Activated T-cell treated with anti-CD3 and anti-CD28 coated beads for 4 hours (primary cell): Measurements from ENCODE around the gene CTSD.
"Not testable (repeated sequence)": the region's sequence is repeated elsewhere in the genome, so short reads cannot be mapped to it uniquely, and the experiment has no call there.

ENCODE experiments used
- DNase-seq: peaks from one replicate; pipeline ENCODE4 v3.0.0-alpha.2; 2020

The CTSD gene

DNA sequence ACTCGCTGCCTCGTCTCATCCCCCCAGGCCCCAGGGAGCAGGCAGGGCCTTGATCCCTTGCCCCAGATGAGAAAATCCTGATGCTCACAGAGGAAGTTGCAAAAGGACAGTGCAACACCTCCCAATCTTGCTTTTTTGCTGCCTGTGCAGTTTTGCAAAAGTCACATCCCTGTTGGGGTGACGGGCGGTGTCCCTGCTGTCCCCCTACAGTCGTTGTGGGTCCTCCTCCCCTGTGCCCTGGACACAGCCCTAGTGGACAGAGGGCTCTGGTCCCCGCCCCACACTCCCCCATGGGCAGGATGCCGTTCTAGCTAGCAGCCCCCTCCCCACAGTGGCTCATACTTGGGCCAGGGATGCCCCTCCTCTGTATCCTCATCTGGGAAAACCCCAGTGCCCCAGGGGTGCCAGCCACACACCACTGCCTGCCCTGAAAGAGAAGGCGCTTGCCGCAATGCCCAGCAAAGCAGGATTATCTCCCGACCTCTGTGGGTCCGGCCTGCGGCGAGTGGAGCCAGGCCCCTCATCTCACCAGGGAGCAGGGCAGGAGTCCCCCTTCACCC, 18.4 kb upstream of the CTSD start:
- DNase-seq, result no peak

DNA sequence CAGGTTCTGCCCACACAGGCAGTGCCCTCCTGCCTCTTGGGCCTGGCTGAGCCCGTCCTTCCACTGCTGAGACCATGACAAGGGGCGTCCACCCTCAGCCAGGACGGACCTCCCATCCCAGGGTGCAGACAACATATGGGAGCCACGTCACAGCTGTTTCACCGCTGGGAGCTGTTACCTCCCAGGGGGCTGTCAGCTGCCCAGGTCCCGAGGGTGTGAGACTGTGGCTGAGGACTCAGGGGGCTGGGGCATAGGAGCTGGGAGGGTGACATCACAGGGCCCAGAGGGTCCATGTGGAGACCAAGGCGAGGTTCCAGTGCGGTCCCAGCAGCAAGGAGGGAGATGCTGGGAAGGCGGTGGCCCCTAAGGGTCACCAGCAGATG, 17.9 kb upstream of the CTSD start:
- DNase-seq, result no peak

DNA sequence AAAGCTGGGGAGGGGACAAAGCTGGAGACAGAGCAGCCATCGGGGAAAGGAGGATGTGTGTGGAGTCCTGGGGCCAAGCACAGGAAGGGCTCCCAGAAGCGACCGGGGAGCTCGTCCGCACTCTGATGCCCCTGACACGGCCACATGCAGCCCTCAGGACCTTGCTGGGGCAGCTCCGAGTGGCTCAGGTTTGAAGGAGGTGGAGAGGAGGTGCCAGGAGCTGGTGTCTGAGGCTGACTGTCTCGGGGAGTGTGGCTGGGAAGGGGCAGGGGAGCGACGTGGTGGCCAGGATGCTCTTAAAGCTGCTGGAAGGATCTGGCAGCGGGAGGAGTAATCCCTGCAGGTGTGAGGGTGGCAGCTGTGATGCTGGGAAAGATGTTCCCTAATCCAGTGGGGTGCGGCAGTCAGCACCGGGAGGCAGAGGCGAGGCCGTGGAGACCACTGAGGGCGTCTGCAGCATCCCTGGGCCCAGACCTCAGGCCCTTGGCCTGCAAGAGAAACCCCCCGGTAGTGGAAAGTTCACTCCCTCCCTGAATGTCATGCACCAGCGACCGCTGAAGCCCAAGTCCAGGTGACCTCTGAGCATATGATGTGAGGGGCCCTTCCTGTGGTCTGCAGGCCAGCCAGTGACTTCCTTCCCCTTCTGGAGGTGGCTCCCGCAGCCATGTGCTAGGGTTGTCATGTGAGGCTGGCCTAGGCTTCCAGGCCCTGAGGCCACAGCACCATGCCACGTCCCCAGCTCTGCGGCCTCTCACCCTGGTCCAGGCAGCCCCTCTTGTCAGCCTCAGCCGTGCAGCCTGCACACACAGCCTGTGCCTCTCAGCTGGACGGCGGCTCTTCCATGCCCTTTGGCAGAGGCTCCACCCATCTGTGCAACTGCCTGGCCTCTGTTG, 17.2 kb upstream of the CTSD start:
- no peak for DNase-seq

DNA sequence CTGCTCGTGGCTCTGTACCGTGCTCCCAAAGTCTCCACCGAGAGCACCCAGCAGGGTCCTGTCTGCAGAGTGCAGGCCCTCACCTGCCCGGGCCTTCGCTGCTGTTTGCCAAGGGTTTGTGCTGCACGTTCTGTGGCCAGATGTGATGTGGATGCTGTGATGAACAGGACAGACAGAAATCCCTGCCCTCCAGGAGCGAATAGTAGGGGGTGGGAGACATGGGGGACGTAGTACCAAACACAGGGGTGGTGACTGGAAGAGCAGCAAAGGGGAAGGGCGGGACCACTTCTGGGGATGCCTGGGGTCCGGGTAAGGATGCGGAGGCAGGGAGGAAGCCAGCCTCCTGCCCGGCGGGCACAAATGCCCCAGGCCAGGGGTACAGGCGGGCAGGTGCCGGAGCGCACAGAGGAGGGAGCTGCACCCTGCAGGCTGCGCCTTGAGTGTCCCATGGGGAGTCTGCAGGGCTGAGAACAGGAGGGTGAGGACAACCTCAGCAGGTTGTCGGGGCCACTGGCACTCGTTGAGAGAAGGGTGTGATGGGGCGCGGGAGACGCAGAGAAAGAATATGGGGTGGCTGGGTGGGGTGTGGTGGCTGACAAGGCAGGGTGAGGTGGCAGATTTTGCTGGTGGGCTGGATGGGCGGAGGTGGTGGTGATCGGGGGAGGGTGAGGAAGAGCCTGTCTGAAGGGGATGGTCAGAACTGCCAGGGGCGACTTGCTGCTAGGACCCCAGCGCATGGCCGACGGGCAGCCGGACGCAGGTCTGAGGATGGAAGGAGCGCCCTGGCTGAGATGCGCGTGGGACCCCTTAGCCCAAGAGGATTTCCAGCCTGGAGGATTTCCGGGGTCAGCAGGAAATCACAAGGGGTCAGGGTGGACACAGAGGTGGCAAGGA, 16.3 kb upstream of the CTSD start:
- no peak for DNase-seq

DNA sequence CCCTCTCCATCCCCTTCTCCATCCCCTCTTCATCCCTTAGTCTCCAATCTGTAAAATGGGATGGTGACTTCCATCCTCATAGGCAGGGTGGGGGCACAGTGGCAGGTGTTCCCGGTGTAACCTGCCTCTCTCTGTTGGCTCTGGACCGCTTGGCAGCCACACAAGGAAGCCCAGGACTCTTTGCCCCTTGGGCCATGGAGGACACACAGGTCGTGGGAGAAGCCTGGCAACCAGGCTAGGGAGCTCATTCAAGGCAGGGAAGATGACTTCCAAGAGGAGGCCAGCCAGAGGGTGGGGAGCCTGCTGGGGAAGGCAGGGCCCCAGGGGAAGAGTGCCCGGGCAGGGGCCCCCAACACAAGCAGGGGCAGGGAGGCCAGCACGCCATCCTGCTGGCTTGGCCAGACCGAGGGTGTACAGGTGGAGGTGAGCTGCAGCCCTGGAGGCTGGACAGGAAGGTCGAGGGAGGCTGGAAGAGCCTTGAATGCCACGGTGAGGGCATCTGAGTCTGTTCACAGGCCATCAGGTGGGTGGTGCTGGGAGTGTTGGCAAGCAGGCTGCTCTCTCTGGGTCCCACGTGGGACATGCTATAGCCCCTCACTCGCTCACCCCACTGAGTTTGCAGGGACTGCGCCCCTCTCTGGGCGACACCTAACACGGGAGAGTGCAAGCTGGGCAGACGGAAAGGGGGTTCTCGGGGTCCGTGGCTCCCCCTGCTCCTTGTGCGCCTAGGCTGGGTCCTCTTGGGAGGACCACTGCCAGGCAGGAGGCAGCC, 15.5 kb upstream of the CTSD start:
- no peak for DNase-seq

DNA sequence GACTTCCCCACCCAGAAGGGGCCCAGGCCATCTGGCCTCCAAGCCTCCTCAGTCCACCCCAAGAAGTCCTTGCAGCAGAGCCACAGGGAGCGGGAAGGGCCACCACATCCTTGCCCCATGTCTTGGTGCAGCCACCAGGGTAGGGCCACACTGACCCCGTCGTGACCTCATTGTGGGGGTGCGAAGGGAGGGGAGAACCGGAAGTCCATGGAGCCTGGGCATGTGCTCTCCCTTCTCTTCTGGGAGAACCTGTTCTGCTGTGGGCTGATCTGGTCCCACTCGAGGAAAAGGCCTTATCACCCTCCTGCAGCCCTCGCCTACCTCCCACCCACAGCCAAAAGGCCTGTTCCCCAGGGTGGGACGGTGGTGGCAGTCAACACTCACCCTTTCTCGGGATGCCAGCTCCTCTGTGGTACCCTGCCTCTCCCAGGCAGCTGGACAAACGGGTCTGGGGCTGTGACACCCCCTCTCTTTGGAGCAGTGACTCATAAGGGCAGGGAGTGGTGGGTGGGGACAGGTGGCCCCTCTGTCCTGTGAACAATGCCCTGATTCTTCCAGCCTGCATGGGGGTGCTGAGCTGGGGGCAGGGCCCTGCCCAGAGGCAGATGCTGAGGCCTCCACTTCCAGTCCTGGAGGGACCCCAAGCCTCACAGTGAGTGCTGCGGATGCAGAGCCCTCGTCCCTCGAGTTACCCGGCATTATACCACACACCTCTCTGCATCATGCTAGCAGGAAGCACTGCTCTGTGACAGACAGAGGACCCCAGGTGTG, 14.6 kb upstream of the CTSD start:
- DNase-seq, result no peak

DNA sequence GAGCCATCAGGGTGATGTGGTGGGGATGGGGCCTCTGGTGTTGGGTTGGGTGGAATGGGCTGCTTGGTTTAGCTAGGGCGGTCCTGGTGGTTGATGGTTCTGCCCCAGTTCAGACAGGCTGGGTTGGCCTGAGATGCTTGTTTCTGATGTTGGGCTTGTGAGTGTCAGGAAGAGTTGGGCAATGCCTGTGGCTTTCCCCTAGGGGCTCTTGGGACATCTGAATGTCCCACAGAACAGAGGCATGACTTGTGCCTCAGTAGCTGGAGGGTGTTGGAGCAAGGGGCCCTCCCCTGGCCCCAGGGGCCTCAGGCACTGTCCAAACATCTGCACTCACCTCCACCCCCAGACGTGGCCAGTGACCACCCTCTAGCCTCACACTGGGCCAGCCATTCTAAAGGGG, 14.0 kb upstream of the CTSD start:
- DNase-seq, result no peak

DNA sequence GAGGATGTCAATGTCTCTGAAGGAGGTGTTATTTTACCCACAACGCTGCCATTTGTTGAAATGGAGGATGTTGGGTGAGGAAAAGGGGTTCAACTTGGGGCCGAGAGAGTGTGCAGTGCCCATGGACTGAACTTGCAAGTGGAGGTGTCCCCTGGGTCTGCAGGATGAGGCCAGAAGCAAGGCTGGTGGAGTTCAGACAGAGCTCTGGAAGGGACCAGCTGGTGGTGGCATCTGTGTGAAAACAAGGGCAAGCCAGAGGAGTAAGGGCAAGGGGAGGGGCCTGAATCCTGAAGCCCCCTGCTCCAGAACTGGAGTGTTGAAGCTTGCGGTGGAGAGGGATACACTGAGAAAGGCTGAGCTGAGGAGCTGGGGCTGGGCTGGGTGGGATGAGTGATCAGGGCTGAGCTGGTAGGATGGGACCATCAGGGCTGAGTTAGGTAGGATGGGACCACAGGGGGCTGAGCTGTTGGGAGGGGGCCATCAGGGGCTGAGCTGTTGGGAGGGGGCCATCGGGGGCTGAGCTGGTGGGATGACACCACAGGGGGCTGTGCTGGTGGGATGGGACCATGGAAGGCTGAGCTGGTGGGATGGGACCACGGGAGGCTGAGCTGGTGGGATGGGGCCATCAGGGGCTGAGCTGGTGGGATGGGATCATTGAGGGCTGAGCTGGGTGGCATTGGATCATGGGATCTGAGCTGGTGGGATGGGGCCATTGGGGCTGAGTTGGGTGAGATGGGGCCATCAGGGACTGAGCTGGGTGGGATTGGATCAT, 13.4 kb upstream of the CTSD start:
- no peak for DNase-seq

DNA sequence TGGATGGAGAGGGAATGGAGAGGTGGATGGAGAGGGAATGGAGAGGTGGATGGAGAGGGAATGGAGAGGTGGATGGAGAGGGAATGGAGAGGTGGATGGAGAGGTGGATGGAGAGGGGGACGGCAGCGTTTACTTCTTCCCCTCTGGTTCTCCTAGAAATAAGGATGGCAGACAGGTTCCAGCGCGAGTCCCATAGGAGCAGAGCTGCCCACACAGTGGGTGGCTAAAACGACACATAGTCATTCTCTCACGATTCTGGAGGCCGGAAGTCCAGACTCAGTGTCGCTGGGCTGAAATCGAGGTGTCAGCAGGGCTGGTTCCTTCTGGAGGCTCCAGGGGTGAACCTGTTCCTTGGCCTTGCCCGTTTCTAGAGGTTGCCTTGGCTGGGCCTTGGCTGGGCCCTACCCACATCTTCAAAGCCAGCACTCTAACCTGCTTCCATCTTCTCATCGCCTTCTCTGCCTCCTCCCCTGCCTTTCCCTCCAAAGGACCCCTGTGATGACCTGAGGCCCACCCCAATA, 12.7 kb upstream of the CTSD start:
- DNase-seq, result no peak

DNA sequence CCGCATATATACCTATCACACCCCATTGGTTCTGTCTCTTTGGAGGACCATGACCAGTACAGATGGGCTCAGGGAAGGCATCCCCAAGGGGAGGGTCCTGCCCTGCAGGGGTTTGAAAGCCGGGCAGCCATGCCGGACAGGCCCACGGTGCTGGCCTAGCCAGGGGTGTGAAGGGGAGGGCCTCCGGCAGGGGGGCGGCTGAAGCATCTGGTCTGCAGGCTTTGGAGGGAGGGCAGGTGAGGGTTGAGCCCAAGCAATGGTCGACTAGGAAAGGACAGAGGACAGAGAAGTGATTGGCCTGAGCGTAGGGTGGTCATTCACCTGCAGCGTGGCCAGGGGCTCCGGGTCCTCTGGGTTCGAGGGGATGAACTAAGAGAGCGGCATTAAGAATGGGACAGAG, 11.2 kb upstream of the CTSD start:
- no peak for DNase-seq

DNA sequence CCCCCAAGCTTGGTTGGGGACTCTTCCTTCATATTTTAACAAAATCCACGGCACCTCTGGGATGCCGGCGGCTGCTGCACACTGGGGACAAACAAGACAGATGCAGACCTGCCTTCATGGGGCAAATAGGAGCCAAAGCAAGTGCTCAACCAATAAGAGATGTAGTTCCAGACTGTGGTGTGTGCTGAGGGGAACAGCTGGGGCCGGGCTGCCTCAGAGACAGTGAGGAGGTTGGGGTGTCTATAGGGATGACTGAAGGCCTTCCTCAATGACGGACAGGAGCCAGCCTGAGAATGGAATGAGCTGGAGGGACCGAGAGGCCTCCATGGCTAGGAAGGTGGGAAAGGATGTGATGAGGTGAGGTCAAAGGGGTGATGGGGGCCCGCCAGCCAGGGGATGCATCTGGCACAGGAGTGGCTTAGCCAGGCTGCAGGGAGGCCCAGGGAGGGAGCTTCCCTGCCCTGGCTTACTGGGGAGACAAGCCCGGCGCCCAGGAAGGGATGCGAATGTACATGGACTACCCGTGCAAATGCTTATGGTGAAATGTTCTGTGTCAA, 10.3 kb upstream of the CTSD start:
- DNase-seq, result no peak

DNA sequence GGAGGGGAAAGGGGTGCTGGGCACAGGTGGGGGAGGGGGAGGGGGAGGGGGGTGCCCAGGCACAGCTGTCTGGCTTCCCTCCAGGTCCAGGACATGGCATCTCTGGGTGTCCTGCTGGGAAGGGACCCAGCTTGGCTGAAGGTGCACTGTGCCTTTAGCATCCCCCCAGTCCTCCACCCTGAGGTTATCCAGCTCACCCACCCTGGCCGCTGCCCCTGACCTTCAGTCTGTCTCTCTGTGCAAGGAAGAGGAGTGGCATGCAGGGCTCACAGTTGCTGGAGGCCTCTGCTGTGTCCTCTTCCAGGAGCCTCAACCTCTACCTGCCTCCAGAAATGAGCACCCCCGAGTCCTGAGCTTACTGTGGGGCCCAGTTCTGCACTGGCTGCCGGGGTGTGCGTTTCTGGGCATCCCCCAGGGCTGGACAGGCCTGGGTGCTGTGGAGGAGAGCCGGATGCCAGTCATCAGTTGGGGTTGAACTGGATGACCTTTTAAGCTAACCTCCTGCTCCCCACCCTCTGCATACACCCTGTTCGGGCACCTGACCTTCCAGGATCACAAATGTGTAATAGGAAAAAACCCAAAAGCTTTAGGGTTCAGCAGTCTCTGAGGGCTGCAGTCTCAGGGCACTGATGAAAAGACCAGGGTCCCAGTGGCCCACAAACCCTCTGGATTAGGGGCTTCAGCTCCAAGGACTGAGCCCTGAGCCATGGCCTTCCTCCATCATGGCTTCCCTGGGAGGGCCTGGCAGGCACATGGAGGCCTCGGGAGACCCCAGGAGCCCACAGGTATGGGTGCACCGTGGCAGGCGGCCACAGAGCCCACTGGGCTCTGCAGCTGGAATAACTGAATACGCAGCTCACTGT, 9.6 kb upstream of the CTSD start:
- no peak for DNase-seq

DNA sequence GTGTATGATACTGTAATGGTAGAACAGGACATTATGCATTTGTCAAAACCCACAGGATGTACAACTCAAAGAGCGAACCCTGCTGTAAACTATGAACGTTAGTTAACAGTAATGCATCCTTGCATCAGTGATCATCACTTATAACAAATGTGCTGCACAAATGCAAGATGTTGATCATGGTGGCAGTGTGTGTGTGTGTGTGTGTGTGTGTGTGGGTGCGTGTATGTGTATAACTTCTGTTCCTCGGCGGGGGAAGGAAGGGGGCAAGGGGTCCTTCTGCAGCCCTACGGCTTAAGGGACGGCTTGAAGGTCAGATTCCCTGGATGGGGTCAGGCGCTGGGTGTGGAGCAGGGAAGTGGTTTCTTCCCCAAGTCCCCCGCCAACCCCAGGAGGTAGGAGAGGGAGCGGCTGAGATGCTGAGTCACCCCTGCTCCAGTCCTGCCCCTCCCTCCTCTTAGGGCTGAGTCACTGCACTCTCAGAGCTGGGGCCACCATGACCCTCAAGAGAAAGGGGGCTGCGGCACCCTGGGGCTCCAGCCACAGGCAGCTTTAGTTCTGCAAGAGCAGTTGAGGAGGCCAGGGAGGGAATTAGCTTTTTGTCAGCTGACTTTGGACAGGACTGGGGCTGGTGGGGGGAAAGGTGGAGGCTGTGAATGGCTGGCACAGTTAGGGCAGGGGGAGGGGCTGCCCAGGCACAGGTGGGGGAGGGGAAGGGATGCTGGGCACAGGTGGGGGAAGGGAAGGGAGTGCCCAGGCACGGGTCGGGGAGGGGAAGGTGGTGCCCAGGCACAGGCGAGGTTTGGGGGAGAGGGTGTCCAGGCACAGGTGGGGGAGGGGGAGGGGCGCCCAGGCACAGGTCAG, 8.8 kb upstream of the CTSD start:
- DNase-seq, result peak; percentile 44

DNA sequence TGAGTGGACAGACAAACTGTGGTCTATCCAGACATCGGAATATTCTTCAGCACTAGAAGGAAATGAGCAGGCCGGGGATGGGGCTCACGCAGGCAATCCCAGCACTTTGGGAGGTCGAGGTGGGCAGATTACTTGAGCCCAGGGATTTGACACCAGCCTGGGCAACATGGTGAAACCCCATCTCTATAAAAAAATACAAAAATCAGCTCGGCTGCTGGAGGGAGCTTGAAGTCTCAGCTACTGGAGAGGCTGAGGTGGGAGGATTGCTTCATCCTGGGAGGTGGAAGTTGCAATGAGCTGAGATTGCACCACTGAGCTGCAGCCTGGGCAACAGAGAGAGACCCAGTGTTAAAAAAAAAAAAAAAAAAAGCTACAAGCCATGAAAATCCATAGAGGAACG, 8.0 kb upstream of the CTSD start:
- DNase-seq, result no peak

DNA sequence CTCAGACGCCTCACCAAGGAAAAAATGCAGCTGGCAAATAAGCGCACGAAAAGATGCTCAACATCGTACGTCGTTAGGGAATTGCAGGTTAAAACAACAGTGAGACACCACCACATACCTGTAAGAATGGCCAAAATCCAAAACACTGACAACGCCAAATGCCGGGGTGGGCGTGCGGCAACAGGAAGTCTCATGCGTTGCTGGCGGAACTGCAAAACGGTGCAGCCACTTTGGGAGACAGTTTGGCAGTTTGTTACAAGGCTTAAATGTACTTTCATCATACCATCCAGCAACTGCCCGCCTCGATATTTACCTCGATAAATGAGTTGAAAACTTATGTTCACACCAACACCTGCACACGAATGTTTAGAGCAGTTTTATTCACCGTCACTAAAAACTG, 7.5 kb upstream of the CTSD start:
- no peak for DNase-seq

DNA sequence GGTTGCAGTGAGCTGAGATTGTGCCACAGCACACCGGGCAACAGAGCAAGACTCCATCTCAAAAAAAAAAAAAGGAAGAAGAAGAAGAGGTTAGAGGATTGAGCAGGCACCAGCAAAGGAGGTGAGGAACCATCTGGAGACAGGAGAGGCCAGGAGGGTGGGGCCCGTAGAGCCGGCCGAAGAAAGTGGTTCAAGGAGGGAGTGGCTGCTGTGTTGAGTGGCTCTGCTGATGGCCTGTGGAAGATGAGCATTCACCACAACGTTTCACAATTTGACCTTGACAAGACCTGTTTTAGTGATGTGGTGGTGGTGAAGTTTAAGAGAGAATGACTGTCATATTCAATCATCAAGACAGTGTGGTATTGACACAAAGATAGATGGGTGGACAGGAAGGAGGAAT, 6.8 kb upstream of the CTSD start:
- DNase-seq, result no peak

DNA sequence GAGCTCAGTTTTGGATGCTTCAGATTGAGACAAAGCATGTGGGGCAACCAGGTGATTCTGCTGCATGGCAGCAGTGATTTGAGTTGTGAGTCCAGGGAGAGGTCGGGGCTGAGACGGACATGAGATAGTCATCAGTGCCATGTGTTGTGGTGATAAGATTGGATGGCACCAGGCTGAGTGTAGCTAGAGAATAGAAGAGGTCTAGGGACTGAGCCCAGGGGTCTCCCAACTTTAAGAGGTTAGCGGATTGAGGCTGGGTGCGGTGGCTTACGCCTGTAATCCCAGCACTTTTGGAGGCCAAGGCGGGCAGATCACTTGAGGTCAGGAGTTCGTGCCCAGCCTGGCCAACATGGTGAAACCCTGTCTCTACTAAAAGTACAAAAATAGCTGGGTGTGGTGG, 6.3 kb upstream of the CTSD start:
- no peak for DNase-seq

DNA sequence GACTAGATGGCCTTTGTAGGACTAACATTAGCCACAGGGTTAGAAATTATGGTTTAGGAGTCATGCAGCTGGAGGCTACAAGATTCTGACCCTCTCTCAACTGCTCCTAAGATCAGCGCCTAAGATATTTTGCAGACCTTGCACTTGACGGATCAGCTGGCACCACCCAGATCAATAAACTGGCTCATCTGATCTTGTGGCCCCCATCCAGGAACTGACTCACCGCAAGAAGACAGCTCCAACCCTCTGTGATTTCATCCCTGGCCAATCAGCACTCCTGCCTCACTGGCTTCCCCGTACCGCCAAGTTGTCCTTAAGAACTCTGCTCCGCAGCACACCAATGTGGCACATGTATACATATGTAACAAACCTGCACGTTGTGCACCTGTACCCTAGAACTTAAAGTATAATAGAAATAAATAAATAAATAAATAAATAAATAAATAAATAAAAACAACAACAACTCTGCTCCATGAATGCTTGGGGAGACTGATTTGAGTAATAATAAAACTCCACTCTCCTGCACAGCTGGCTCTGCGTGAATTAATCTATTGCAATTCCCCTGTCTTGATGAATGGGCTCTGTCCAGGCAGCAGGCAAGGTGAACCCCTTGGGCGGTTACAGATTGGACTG, 5.7 kb upstream of the CTSD start:
- not testable (repeated sequence) for DNase-seq
